WTC11 (cell line): ENCODE data around the gene RNF181. TPM values are rescaled to one million over a fixed set of nuclear protein-coding genes. Genes with fewer than 3 reads are reported as not detected.
A peak's percentile ranks its signal among the peaks of the same experiment; 100 is the strongest.

ENCODE experiments used
- ATAC-seq: fragments of 200-7000 bp; cut with Tn5 transposase; 2 replicates; pipeline ENCODE4 v1.10.0; 2021; ENCODE audit warnings: mild to moderate bottlenecking, moderate library complexity
- CTCF ChIA-PET: fragments of 300-600 bp; sonication (Branson Sonifier 250); formaldehyde crosslinking; loops from one replicate; lab custom pipeline; 2021; ENCODE audit warnings: antibody characterized with exemption; lab: Charles Lee
- POLR2A ChIA-PET: fragments of 350-600 bp; sonication (Branson Sonifier 250); formaldehyde crosslinking; loops from one replicate; lab custom pipeline; 2021; ENCODE audit warnings: antibody characterized with exemption; lab: Charles Lee
- DNase-seq: peaks from one replicate; pipeline ENCODE4 v3.0.0; 2021; ENCODE audit warnings: low spot score
- H3K27ac Mint-ChIP-seq: 2 replicates; pipeline ENCODE4 v1.8.0; 2021; ENCODE audit warnings: mixed read lengths
- H3K27me3 Mint-ChIP-seq: 2 replicates; pipeline ENCODE4 v1.8.0; 2021; ENCODE audit warnings: low read depth, mild to moderate bottlenecking, moderate library complexity, mixed read lengths
- H3K36me3 Mint-ChIP-seq: 2 replicates; pipeline ENCODE4 v1.8.0; 2021; ENCODE audit warnings: mixed read lengths
- H3K4me1 Mint-ChIP-seq: 2 replicates; pipeline ENCODE4 v1.8.0; 2022; ENCODE audit warnings: mixed read lengths
- H3K4me3 Mint-ChIP-seq: 2 replicates; pipeline ENCODE4 v1.8.0; 2021; ENCODE audit warnings: mild to moderate bottlenecking, moderate library complexity, mixed read lengths
- H3K9me3 Mint-ChIP-seq: 2 replicates; pipeline ENCODE4 v1.8.0; 2021; ENCODE audit warnings: mixed read lengths
- CREM ChIP-seq: sonication (generic); formaldehyde crosslinking; IDR thresholded peaks from 2 replicates; pipeline ENCODE4 v1.8.1; 2022; ENCODE audit warnings: mild to moderate bottlenecking, missing genetic modification reagents, moderate library complexity
- ELF4 ChIP-seq: sonication (generic); formaldehyde crosslinking; IDR thresholded peaks from 2 replicates; pipeline ENCODE4 v1.8.1; 2022; ENCODE audit warnings: low read depth, mild to moderate bottlenecking, moderate library complexity, missing genetic modification reagents
- FOXJ3 ChIP-seq: sonication (generic); formaldehyde crosslinking; IDR thresholded peaks from 2 replicates; pipeline ENCODE4 v1.9.0; 2021; ENCODE audit warnings: missing genetic modification reagents, mild to moderate bottlenecking, borderline replicate concordance
- FOXP4 ChIP-seq: sonication (generic); formaldehyde crosslinking; IDR thresholded peaks from 2 replicates; pipeline ENCODE4 v1.8.0; 2022; ENCODE audit warnings: mild to moderate bottlenecking, missing genetic modification reagents
- HMGA2 ChIP-seq: fragments of 250-450 bp; sonication (Bioruptor Pico); IDR thresholded peaks from 2 replicates; pipeline ENCODE4 v1.4.0; 2021; ENCODE audit warnings: mild to moderate bottlenecking, moderate library complexity
- KAT7 ChIP-seq: sonication (generic); formaldehyde crosslinking; IDR thresholded peaks from 2 replicates; pipeline ENCODE4 v1.8.1; 2023; ENCODE audit warnings: missing genetic modification reagents, mild to moderate bottlenecking, borderline replicate concordance
- MLX ChIP-seq: sonication (generic); formaldehyde crosslinking; IDR thresholded peaks from 2 replicates; pipeline ENCODE4 v1.8.1; 2023; ENCODE audit warnings: mild to moderate bottlenecking, missing genetic modification reagents, moderate library complexity
- NFE2L1 ChIP-seq: sonication (generic); formaldehyde crosslinking; IDR thresholded peaks from 2 replicates; pipeline ENCODE4 v1.8.1; 2023; ENCODE audit warnings: missing genetic modification reagents
- NFYB ChIP-seq: sonication (generic); formaldehyde crosslinking; conservative IDR thresholded peaks from 2 replicates; pipeline ENCODE4 v1.8.0; 2022; ENCODE audit warnings: low read depth, missing genetic modification reagents
- PRDM15 ChIP-seq: sonication (generic); formaldehyde crosslinking; IDR thresholded peaks from 2 replicates; pipeline ENCODE4 v1.8.0; 2022; ENCODE audit warnings: missing genetic modification reagents
- PREB ChIP-seq: sonication (generic); formaldehyde crosslinking; IDR thresholded peaks from 2 replicates; pipeline ENCODE4 v1.8.1; 2022; ENCODE audit warnings: mild to moderate bottlenecking, missing genetic modification reagents, moderate library complexity, borderline replicate concordance
- PRRX2 ChIP-seq: fragments of 250-450 bp; sonication (Bioruptor Pico); IDR thresholded peaks from 2 replicates; pipeline ENCODE4 v1.8.0; 2021; ENCODE audit warnings: mild to moderate bottlenecking
- RELA ChIP-seq: sonication (generic); formaldehyde crosslinking; IDR thresholded peaks from 2 replicates; pipeline ENCODE4 v1.8.1; 2022; ENCODE audit warnings: missing genetic modification reagents, mild to moderate bottlenecking, borderline replicate concordance
- SP1 ChIP-seq: sonication (generic); formaldehyde crosslinking; conservative IDR thresholded peaks from 2 replicates; pipeline ENCODE4 v1.8.1; 2022; ENCODE audit warnings: missing genetic modification reagents
- TCF7 ChIP-seq: sonication (generic); formaldehyde crosslinking; IDR thresholded peaks from 2 replicates; pipeline ENCODE4 v1.8.0; 2022; ENCODE audit warnings: mild to moderate bottlenecking, low read depth, missing genetic modification reagents, moderate library complexity
- USF2 ChIP-seq: sonication (generic); formaldehyde crosslinking; IDR thresholded peaks from 2 replicates; pipeline ENCODE4 v1.8.1; 2023; ENCODE audit warnings: mild to moderate bottlenecking, missing genetic modification reagents, moderate library complexity
- ZNF138 ChIP-seq: sonication (generic); formaldehyde crosslinking; conservative IDR thresholded peaks from 2 replicates; pipeline ENCODE4 v1.8.1; 2022; ENCODE audit warnings: mild to moderate bottlenecking, moderate library complexity, missing genetic modification reagents
- ZNF263 ChIP-seq: sonication (generic); formaldehyde crosslinking; IDR thresholded peaks from 2 replicates; pipeline ENCODE4 v1.8.1; 2022; ENCODE audit warnings: low read depth, mild to moderate bottlenecking, moderate library complexity, missing genetic modification reagents
- ZNF281 ChIP-seq: sonication (generic); formaldehyde crosslinking; IDR thresholded peaks from 2 replicates; pipeline ENCODE4 v1.8.0; 2023; ENCODE audit warnings: mild to moderate bottlenecking, missing genetic modification reagents
- ZNF423 ChIP-seq: fragments of 250-450 bp; sonication (Bioruptor Pico); IDR thresholded peaks from 2 replicates; pipeline ENCODE4 v2.1.2; 2022; ENCODE audit warnings: mild to moderate bottlenecking, moderate library complexity
- total RNA-seq: library from RNA; stranded (reverse); gene quantifications from 3 replicates; pipeline ENCODE4 v1.2.3, GENCODE V29; 2021

RNF181 gene
- total RNA-seq, 1 experiment from 2014 or later = 95.4 TPM

GRCh38 chr2:85601771-85602475, 6.4 kb downstream of the RNF181 start:
- H3K4me3 Mint-ChIP-seq = peak overlapping the region; percentile 86
- ChIA-PET CTCF (interaction anchor here (1.6 to 2.0 kb wide), 2 partner anchors 10 to 36 kb away, joined by 7 to 11 read pairs; partner anchors contain the start of gene C2orf68), POLR2A (interaction anchor here (1.0 to 1.4 kb wide), 2 partner anchors 10 to 63 kb away, joined by 6 read pairs; partner anchors contain the start of genes C2orf68 and MAT2A)
- DNase-seq = peak; percentile 58
- TF ChIP-seq RELA (CRISPR knock-in tag) (peak; percentile 66; the same call in 1 of the 2 replicates), MLX (CRISPR knock-in tag) (no peak), TCF7 (0 out of 2 replicates have a peak, but pooled peaks have one; percentile 29), KAT7 (0 out of 2 replicates have a peak, but pooled peaks have one; percentile 76), NFYB (CRISPR knock-in tag) (peak; percentile 10; the same call in 1 of the 2 replicates), PRDM15 (CRISPR knock-in tag) (peak; percentile 59), NFE2L1 (CRISPR knock-in tag) (0 out of 2 replicates have a peak, but pooled peaks have one; percentile 31), ZNF263 (CRISPR knock-in tag) (no peak)
- TF ChIP-seq, all 79 proteins: peak for 6
- Mint-ChIP-seq H3K9me3 (no peaks in the 10 kb centered on the region), H3K27ac (0 out of 2 replicates have a peak overlapping the region, but pooled peaks have one; percentile 15), H3K4me1 (peaks cover 18% of the 10 kb centered on the region), H3K27me3 (no peaks in the 10 kb centered on the region), H3K36me3 (peaks cover 13% of the 10 kb centered on the region; the same call in 1 of the 2 replicates)
- ATAC-seq = peak; percentile 40

- CTCF ChIA-PET = interaction anchor here (1.6 to 2.0 kb wide), 2 partner anchors 9 to 35 kb away, joined by 7 to 11 read pairs; partner anchors contain the start of gene C2orf68
- peaks cover 18% of the 10 kb centered on the region for H3K4me1 Mint-ChIP-seq
- DNase-seq (peak; percentile 88), ATAC-seq (peak; percentile 88)
- H3K27me3 Mint-ChIP-seq = no peaks in the 10 kb centered on the region
- peak within 1 kb of the TSS; percentile 93 for H3K4me3 Mint-ChIP-seq
- H3K9me3 Mint-ChIP-seq = no peaks in the 10 kb centered on the region
- peak within 1 kb of the TSS; percentile 94 for H3K27ac Mint-ChIP-seq
- peaks cover 8% of the 10 kb centered on the region; the same call in 1 of the 2 replicates for H3K36me3 Mint-ChIP-seq
- POLR2A ChIA-PET = interaction anchor here (1.0 to 1.4 kb wide), 2 partner anchors 9 to 64 kb away, joined by 6 read pairs; partner anchors contain the start of genes C2orf68 and MAT2A
- no peak for TF ChIP-seq HMGA2 (CRISPR knock-in tag)
- peak; percentile 71 for TF ChIP-seq FOXP4 (CRISPR knock-in tag)
- TF ChIP-seq SP1 (CRISPR knock-in tag) = peak; percentile 58; the same call in 1 of the 2 replicates
- TF ChIP-seq PRRX2 (CRISPR knock-in tag) = no peak
- TF ChIP-seq ELF4 = no peak
- no peak for TF ChIP-seq FOXJ3 (CRISPR knock-in tag)
- no peak for TF ChIP-seq NFE2L1 (CRISPR knock-in tag)
- TF ChIP-seq ZNF423 = 0 out of 2 replicates have a peak, but pooled peaks have one; percentile 60
- TF ChIP-seq ZNF281 (CRISPR knock-in tag) = no peak
- no peak for TF ChIP-seq ZNF138 (CRISPR knock-in tag)
- no peak for TF ChIP-seq PREB (CRISPR knock-in tag)
- peak; percentile 87; the same call in 1 of the 2 replicates for TF ChIP-seq CREM
- peak; percentile 89 for TF ChIP-seq USF2 (CRISPR knock-in tag)
These were observed 7.1 kb downstream of the RNF181 start, which contains the start of gene TMEM150A for GRCh38 chr2:85602476-85603234. Gene TMEM150A (minus strand): TSS chr2:85602698. CDS start chr2:85601948, 750 bp downstream.
